Breast epithelium (tissue), 4 donors: Measurements from ENCODE around the gene KRT5. TPM values are rescaled to one million over a fixed set of nuclear protein-coding genes. Genes with fewer than 3 reads are reported as not detected.

Experiments
- DNase-seq, 2 donors: peaks; one replicate each; pipeline ENCODE4 v3.0.0-alpha.2; 2019; ENCODE audit warnings: low spot score in 2 of 2
- H3K27ac ChIP-seq, 2 donors: fragments of 200-600 bp; sonication (generic) in 1 of 2; one replicate each; pipeline ENCODE4 v1.5.1; 2016 to 2019; ENCODE audit warnings: mild to moderate bottlenecking in 1 of 2
- H3K27me3 ChIP-seq, 2 donors: fragments of 200-600 bp; sonication (generic) in 1 of 2; one replicate each; pipeline versions ENCODE4 v1.5.1 to v1.6.0; 2017 to 2019; ENCODE audit warnings: control low read depth in 1 of 2, mild to moderate bottlenecking in 1 of 2
- H3K36me3 ChIP-seq: fragments of 200-600 bp; one replicate; pipeline ENCODE4 v1.5.1; 2019
- H3K4me1 ChIP-seq, 2 donors: fragments of 200-600 bp; sonication (generic); one replicate each; pipeline ENCODE4 v1.5.1; 2016 to 2019; ENCODE audit warnings: control low read depth in 1 of 2
- H3K4me3 ChIP-seq, 3 donors: fragments of 200-600 bp; sonication (generic); 1 replicate in 2 of 3; 2 replicates in 1 of 3; pipeline ENCODE4 v1.5.1; 2016 to 2019; ENCODE audit warnings: mild to moderate bottlenecking in 3 of 3, moderate library complexity in 2 of 3
- H3K9me3 ChIP-seq, 2 donors: fragments of 200-600 bp; sonication (generic) in 1 of 2; one replicate each; pipeline ENCODE4 v1.5.1; 2016 to 2019; ENCODE audit warnings: control low read depth in 1 of 2
- POLR2A ChIP-seq: fragments of 450-650 bp; IDR thresholded peaks from one replicate; pipeline ENCODE4 v1.6.1; 2016; ENCODE audit warnings: antibody characterized with exemption, mild to moderate bottlenecking, moderate library complexity
- POLR2AphosphoS5 ChIP-seq, 3 donors: sonication (generic); formaldehyde crosslinking; IDR thresholded peaks; one replicate each; pipeline ENCODE4 v1.6.1; 2017; ENCODE audit warnings: antibody characterized with exemption in 3 of 3
- intact Hi-C: fragments of 100-400 bp; cut with DNase I; formaldehyde crosslinking; loops from one replicate; pipeline ENCODE4 v1.15.1; 2023; ENCODE audit warnings: low total_unique reads
- total RNA-seq, 3 donors: library from RNA; depleted of rRNA; stranded (reverse); fragments of >200 nt; gene quantifications; one replicate each; pipeline ENCODE4 v1.1.0, GENCODE V29; 2016
- TF ChIP-seq, protein P1 (sequence below), 3 donors: fragments of 450-650 bp; IDR thresholded peaks; one replicate each; pipeline ENCODE4 v1.5.1; 2016 to 2017; ENCODE audit warnings: antibody characterized with exemption in 3 of 3, mild to moderate bottlenecking in 3 of 3, moderate library complexity in 3 of 3

Gene KRT5
- total RNA-seq, 3 donors from 2014 or later, result 4.3 to 464 (median 413) TPM

DNA sequence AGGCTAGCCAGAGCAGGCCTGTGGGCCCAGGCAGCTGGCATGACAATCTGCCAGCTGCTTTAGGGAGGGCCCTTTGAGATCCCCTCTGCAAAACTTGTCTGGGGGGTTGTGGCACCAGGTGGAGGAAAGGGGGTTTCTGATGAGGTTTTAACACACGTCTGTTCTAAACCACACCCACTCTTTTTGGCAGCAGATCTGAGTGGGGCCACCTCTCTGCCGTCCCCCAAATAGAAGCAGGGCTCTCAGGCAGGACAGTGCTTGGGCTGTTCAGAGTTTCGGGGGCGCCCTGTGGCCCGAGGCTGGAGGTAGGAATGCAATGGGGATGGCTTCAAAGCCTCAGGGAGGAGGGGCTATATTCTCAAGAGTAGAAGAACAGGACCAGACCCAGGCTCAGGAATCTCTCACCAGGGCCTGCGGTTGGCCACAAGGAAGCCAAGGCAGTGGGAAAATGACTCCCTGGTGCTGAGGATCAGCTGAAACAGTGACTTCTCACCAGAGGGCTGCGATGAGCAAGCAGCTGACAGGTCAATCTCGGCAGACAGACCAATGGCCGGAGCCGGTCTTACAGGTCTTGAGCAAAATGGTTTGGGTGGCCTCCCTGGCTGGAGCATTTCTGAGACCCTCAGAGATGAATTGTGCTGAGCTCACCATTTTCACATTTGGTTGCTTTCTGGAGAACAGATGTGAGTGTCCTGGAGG is 1.5 kb upstream of the KRT5 start:
- H3K27ac ChIP-seq, result peak overlapping the region; percentile 89 to 90
- H3K36me3 ChIP-seq, result no peaks in the 10 kb centered on the region
- no peaks in the 10 kb centered on the region for H3K27me3 ChIP-seq
- peaks cover 3 to 12% of the 10 kb centered on the region in 2 donors for H3K4me1 ChIP-seq
- no peak for TF ChIP-seq POLR2A
- TF ChIP-seq, protein P1, sequence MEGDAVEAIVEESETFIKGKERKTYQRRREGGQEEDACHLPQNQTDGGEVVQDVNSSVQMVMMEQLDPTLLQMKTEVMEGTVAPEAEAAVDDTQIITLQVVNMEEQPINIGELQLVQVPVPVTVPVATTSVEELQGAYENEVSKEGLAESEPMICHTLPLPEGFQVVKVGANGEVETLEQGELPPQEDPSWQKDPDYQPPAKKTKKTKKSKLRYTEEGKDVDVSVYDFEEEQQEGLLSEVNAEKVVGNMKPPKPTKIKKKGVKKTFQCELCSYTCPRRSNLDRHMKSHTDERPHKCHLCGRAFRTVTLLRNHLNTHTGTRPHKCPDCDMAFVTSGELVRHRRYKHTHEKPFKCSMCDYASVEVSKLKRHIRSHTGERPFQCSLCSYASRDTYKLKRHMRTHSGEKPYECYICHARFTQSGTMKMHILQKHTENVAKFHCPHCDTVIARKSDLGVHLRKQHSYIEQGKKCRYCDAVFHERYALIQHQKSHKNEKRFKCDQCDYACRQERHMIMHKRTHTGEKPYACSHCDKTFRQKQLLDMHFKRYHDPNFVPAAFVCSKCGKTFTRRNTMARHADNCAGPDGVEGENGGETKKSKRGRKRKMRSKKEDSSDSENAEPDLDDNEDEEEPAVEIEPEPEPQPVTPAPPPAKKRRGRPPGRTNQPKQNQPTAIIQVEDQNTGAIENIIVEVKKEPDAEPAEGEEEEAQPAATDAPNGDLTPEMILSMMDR (IDR thresholded peaks at IDR 0.05), result peak in 1 of 3 donors; percentile 17
- H3K4me3 ChIP-seq, result peak overlapping the region in 2 of 3 donors; percentile 17 to 22
- DNase-seq, result peak in 1 of 2 donors; percentile 85
- no peaks in the 10 kb centered on the region for H3K9me3 ChIP-seq
- intact Hi-C loops, result no loop called here

DNA sequence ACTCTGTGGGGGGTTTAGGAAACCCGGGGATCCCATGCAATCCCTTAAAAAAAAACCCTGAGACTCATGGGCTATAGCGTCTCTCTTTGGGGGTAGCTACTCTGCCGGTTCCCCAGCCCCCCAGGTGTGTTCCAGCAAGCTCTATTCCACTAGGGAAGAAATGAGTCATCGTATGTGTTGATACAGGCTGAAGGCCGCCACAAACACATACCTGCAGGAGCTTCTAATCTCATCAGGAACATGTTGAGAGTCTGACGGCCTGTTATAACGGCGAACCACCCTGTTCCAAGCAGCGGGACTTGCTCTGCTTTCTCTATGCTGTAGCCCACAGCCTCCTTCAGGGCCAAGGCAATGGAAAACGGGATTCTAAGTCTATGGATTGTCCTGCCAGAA is 977 bp upstream of the KRT5 start:
- H3K27me3 ChIP-seq, result no peaks in the 10 kb centered on the region
- peak in 1 of 3 donors; percentile 37 for TF ChIP-seq POLR2AphosphoS5 (IDR thresholded peaks at IDR 0.05)
- TF ChIP-seq, protein P1 (IDR thresholded peaks at IDR 0.05), result no peak
- TF ChIP-seq POLR2A, result no peak
- peak in 1 of 2 donors; percentile 86 for DNase-seq
- H3K4me3 ChIP-seq, result peak overlapping the region in 2 of 3 donors; percentile 22 to 59
- H3K36me3 ChIP-seq, result no peaks in the 10 kb centered on the region
- no peaks in the 10 kb centered on the region for H3K9me3 ChIP-seq
- intact Hi-C loops, result no loop called here
- peak overlapping the region; percentile 89 to 90 for H3K27ac ChIP-seq
- H3K4me1 ChIP-seq, result peaks cover 3 to 12% of the 10 kb centered on the region in 2 donors

DNA sequence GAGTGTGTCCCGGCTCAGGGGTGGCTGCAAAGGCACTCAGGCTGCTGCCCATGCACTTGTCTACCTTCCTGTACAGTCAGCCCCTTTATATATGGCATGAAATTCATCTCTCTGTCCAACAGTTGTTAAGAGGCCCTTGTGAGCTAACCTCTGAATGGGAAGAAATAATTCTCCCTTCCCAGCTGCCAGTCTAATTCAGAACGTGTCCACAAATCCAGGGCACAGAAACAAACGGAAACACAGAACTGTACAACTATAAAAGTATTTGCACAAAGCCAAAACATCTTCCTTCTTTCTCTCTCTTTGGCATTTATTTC is 849 bp downstream of the KRT5 start:
- H3K9me3 ChIP-seq, result no peaks in the 10 kb centered on the region
- H3K27me3 ChIP-seq, result no peaks in the 10 kb centered on the region
- peak overlapping the region in 2 of 3 donors; percentile 59 to 69 for H3K4me3 ChIP-seq
- peak overlapping the region; percentile 89 to 90 for H3K27ac ChIP-seq
- H3K36me3 ChIP-seq, result no peaks in the 10 kb centered on the region
- DNase-seq, result no peak
- TF ChIP-seq, protein P1 (IDR thresholded peaks at IDR 0.05), result no peak
- no peak for TF ChIP-seq POLR2AphosphoS5 (IDR thresholded peaks at IDR 0.05)
- no peak for TF ChIP-seq POLR2A
- peaks cover 2 to 11% of the 10 kb centered on the region in 2 donors for H3K4me1 ChIP-seq
- intact Hi-C loops, result no loop called here

DNA sequence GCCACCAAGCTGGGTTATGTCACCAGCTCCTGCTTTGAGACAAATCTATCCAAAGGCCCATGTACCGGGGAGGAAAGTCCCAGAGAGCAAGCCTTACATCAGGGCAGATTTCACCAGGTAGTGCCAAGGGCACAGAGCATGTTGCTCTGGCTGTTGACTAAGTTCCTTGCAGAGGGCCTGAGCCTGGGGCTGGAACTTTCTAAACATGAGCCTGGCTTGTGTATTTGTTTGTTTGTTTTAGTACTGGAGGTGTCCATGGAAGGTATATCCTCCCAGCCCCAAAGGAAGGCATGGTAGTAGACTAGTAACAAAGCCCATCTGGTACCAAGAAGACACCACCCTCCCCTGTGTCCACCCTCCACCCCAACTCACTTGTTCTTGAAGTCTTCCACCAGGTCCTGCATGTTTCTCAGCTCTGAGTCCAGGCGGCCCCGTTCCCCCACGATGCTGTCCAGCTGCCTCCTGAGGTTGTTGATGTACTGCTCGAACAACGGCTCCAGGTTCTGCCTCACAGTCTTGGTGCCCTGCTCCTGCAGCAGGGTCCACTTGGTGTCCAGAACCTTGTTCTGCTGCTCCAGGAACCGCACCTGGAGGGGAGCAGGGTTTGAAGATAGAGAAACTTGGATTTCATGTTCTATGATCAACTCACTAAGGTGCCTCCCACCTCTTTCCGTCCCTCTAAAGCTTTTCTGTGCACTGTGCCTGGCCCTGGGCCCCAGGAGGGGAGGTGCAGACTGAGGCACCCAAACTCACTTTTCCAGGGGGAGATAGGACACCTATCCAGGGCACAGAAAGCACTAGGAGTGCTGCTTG is 1.4 kb downstream of the KRT5 start:
- intact Hi-C loops, result no loop called here

More for the DNA sequence above, 1.4 kb downstream of the KRT5 start:
- no peaks in the 10 kb centered on the region for H3K27me3 ChIP-seq
- H3K9me3 ChIP-seq, result no peaks in the 10 kb centered on the region
- peak overlapping the region in 2 of 3 donors; percentile 59 to 69 for H3K4me3 ChIP-seq
- H3K27ac ChIP-seq, result peak overlapping the region; percentile 89 to 90
- DNase-seq, result peak in 1 of 2 donors; percentile 17
- no peaks in the 10 kb centered on the region for H3K36me3 ChIP-seq
- peaks cover 0 to 5% of the 10 kb centered on the region in 2 donors for H3K4me1 ChIP-seq
- TF ChIP-seq POLR2A (no peak), POLR2AphosphoS5 (IDR thresholded peaks at IDR 0.05) (no peak)
- TF ChIP-seq, protein P1 (IDR thresholded peaks at IDR 0.05), result no peak
